Neural progenitor cell (in vitro differentiated cells): ENCODE data around the gene NEXN.

Experiments used
- EZH2 ChIP-seq: fragments of 200-600 bp; sonication (generic); IDR thresholded peaks from 2 replicates; pipeline ENCODE4 v1.6.1; 2017; ENCODE audit warnings: antibody characterized with exemption, mild to moderate bottlenecking, moderate library complexity
- EZH2phosphoT487 ChIP-seq: fragments of 200-600 bp; sonication (generic); IDR thresholded peaks from 2 replicates; pipeline ENCODE4 v1.6.1; 2017; ENCODE audit warnings: antibody characterized with exemption
- TF ChIP-seq, protein P1 (sequence below): fragments of 200-600 bp; sonication (generic); IDR thresholded peaks from 2 replicates; pipeline ENCODE4 v1.5.1; 2017; ENCODE audit warnings: antibody characterized with exemption, mild to moderate bottlenecking

DNA sequence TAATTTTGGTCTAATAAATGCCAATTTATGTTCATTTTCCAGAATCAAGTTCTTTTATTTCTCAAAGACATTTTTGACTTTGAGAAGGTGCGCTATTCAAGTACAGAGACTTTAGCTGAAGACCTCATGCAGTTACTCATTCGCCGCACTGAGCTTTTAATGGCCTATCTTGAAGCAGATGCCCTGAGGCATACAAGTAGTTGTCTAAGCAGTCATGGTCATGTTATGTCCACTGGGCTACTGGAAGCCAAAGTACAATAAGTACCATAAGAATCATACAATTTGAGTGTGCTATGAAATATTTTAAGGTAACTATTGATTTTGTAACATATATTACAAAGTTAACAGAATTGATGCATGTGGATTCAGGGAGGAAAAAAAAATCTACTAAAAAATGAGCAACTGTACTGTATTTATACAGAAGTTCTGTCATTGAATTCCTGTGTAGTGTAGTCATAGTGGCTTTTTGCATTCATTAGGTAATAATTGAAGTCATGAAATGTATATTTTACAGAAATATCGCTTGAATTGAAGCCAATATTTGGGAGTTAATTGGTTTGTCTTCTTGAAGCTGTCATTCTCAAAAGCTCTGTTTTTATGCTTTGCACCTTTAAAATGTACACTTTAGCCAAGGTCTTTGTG, 13.5 kb upstream of the NEXN start:
- TF ChIP-seq, protein P1, sequence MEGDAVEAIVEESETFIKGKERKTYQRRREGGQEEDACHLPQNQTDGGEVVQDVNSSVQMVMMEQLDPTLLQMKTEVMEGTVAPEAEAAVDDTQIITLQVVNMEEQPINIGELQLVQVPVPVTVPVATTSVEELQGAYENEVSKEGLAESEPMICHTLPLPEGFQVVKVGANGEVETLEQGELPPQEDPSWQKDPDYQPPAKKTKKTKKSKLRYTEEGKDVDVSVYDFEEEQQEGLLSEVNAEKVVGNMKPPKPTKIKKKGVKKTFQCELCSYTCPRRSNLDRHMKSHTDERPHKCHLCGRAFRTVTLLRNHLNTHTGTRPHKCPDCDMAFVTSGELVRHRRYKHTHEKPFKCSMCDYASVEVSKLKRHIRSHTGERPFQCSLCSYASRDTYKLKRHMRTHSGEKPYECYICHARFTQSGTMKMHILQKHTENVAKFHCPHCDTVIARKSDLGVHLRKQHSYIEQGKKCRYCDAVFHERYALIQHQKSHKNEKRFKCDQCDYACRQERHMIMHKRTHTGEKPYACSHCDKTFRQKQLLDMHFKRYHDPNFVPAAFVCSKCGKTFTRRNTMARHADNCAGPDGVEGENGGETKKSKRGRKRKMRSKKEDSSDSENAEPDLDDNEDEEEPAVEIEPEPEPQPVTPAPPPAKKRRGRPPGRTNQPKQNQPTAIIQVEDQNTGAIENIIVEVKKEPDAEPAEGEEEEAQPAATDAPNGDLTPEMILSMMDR, result no peak
- TF ChIP-seq EZH2phosphoT487 (no peak), EZH2 (no peak)
